ENCODE data around the gene GLRA1.
"Not testable (repeated sequence)": the region's sequence is repeated elsewhere in the genome, so short reads cannot be mapped to it uniquely, and the experiment has no call there.

Gene GLRA1

GRCh38 chr5:151913425-151913824 lies 11.2 kb downstream of the GLRA1 start:
- DNase-seq (ENCODE audit: low spot score): no peak

GRCh38 chr5:151912360-151912759 lies 12.3 kb downstream of the GLRA1 start:
- no peak for DNase-seq (ENCODE audit: low spot score)

- DNase-seq (ENCODE audit: low spot score): no peak
Measured at GRCh38 chr5:151911011-151911410, 13.6 kb downstream of the GLRA1 start.

DNA sequence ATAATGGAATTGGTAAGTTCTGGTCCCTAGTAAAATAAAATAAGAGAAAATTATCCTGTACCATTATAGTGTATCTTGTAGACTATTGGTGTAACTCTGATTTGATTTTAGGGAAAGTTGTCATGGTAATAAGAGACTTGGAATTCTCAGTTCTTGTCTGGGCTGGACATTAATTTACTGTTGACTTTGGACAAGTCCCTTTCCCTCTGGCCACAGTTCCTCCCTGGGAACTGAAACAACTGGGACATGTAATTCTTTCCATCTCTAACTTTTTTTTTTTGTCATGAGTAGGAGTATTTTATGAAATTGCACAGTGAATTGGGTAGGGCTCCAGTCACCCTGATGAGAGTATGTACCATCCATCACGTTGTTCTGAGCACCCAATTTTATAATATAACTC lies 15.0 kb downstream of the GLRA1 start:
- DNase-seq (ENCODE audit: low spot score): no peak

GRCh38 chr5:151906246-151906645 lies 18.4 kb downstream of the GLRA1 start:
- DNase-seq (ENCODE audit: low spot score): no peak

- no peak for DNase-seq (ENCODE audit: low spot score)
Measured at GRCh38 chr5:151905557-151905961, 19.1 kb downstream of the GLRA1 start.

DNA sequence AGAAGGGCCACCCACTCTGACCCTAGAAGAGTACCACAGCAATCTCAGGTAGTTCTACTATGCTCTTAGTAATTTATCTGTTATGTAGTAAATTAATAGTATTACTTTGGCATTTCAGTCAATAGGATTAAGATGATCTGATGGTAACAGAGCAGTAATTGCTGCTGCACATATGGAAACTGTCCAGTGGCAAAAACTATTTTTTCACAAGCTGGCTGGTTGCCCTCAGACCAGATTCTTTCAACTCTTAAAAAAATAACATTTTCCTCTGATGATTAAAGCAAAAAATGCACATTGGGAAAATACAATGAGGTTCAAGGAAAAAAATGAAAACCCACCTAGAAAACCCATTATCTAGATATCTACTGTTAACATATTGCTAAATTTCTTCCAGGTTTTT lies 19.7 kb downstream of the GLRA1 start:
- no peak for DNase-seq (ENCODE audit: low spot score)

- DNase-seq (ENCODE audit: low spot score): no peak
Measured at GRCh38 chr5:151904127-151904526, 20.5 kb downstream of the GLRA1 start.

DNA sequence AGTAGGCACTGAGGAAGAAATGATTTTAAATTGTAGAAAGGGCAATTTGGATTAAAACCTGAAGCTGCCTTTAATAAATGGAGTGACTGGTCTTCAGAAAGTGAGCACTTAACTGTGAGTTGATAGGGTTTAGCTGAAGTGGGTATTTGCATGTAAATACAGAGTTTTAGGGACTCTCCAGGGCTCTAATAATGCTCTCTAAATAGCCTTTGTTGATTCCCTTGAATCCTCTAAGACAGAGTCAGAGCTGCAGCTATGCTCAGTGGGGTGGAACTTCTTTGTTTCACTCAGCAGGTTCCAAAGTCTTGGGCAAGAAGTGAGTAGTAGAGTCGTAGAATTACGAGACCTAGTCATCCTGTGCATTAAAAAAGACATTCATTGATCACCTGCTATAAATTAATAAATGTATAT lies 21.4 kb downstream of the GLRA1 start:
- DNase-seq (ENCODE audit: low spot score): no peak

DNA sequence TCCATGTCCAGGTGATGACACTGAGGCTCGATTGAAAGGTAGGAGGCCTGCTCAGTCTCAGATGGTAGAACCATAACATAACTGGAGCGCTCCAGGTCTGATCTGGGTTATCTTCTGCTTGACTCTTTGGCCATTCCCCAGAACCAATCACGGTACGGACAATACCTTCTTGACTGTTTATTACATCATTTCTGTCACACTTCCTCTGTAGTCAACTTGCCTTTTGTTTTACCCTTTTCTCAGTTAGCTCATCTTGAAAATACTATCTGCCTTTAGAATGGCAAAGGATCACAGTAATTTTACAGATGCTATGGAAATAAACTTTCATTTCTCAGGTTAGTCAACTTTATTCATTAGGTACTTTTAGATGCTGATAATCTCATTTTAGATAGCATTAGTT lies 22.4 kb downstream of the GLRA1 start:
- no peak for DNase-seq (ENCODE audit: low spot score)

DNA sequence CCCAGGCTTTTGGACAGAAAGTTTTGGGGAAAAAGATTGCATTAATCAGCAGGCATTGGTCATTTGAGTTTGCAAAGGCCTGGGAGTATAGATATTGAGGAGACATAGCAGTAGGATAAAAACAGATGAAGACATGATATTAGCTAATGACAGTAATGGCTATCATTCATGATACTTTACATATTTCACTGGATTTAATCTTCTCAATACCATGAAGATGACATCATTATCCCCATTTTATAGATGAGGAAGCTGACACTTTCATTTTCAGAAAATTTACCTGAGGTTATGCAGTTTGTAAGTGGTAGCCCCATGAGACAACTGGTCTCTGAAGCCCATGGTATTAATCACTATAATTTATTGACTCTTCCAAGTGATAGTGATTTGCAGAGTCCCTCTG lies 23.0 kb downstream of the GLRA1 start:
- DNase-seq (ENCODE audit: low spot score): no peak

DNA sequence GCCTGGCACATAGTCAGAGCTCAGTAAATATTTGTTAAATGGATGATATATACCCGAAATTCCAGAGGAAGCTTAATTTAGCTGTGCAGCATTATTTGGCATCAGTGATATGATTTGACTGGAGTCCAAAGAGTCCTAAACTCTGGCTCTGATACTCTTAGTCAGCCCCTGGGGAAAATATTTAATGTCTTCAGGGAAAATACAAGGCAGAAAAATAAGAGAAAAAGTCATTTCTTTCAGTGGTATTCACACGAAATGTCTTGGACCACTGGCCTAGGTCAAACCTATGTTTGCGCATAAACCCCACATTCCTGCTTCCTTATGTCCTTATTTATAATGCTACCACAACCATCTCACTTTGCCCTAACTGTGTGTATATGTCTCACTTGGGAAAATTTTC lies 23.8 kb downstream of the GLRA1 start:
- DNase-seq (ENCODE audit: low spot score): no peak

DNA sequence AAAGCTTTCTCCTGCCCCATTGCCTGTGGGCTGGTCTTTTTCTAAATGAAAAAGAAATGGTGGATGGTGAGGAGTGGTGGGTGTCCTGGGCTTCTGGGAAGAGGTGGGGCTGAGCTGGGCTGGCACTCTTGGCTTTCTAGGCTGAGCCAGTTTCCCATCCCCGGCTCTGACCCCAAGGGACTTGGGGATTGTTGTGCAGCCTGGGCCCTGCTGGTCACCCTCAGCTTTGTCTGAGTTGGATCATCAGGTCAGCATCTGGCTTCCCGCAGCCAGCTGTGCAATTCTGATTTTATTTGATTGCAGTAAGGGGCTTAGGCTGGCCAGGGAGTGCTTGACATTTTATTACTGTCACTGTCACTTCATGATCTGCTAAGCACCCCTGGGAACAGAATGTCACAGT lies 25.3 kb downstream of the GLRA1 start:
- DNase-seq (ENCODE audit: low spot score): no peak

DNA sequence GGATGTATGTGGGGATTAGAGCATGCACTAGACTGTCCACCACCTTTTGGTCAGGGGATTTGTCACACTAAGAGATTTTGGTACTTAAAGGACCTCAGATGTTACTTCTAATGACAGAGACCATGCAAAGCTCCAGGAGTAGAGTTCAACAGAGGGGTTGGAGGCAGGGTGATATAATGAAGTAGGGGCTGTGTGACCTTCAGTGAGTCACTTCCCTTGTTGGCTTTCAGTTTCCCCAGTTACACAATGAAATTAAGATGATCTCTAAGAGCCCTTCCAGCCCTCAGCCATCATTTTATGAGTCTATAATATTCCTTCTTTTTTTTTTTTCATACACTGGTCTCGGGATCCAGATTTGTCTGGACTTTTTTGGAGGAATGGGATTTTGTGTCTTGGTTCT lies 26.8 kb downstream of the GLRA1 start:
- DNase-seq (ENCODE audit: low spot score): no peak

DNA sequence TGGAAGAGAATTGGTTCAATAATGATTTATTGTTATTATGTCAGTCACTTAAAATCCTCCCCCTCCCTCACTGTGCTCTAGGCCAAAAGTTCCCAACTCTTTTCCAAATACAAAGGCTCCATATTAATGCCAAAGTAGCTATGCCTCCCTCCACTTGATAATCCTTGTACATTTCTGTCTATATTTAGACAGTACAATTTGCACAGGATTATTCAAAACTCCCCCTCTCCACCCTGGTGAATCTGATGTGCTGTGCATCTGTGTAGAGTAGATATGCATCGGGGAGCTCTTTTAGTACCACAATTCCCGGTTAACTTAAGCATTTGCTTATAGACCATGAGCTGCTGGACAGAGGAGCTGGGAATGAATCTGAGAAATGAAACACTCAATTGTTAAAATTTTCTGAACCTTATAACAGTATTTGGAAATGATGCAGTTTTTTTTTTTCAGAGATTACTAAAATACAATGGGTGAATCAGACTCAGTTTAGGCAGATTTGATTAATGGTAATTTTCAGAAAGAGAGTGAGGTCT lies 27.6 kb downstream of the GLRA1 start:
- peak; percentile 38 for DNase-seq (ENCODE audit: low spot score)

DNA sequence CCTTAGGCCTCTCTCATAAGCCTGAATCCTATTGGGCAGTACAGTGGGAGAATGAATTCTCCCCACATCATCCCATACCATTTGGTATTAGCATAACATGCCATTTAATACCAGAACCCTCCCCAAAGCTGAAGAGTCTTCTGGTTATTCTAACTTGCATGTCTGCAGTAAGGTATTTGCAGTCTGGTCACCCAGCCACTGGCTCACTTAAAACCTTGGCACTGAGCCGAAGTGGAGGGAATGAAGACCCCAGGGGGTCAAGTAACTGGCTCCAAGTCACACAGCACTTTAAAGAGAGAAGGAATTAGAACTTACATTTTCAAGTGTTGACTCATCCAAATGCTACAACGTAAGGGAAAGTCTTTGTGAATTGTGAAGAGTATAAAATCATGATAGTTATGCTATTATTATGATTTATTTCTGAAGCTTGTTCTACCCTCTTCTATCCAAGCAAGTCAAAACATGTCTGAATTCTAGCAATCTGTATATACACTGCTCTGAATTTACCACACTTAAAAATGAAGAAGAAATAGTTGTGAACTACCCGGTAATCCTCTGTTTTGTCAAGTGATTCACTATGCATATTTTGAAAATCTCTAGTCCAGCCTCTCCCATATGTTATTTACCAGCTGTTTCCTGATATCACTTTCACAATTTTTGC lies 28.5 kb downstream of the GLRA1 start:
- peak; percentile 6 for DNase-seq (ENCODE audit: low spot score)

- DNase-seq (ENCODE audit: low spot score): no peak
Measured at GRCh38 chr5:151895660-151896030, 29.0 kb downstream of the GLRA1 start.

- DNase-seq (ENCODE audit: low spot score): not testable (repeated sequence)
Measured at GRCh38 chr5:151893485-151893884, 31.2 kb downstream of the GLRA1 start.

GRCh38 chr5:151892393-151892792 lies 32.3 kb downstream of the GLRA1 start:
- DNase-seq (ENCODE audit: low spot score): no peak

DNA sequence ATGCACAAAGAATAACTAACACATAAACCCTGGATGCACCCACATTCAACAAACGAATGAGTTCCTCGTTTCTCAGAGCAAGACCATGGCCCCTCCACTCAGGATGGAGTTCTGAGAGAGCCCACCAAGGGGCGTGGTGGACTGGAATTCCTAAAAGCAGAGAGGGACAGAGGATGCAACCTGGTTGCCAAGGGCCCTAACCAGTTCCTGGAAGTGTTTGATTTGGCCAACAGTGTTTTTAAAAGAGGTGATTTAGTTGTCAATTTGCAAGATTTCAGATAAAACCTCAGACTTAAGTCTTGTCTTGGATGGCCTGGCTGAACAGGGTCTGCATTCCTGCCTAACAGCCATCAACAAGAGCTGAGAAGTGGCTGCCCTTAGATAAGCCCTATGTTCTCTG lies 34.4 kb downstream of the GLRA1 start:
- DNase-seq (ENCODE audit: low spot score): no peak

- DNase-seq (ENCODE audit: low spot score): no peak
Measured at GRCh38 chr5:151889614-151890013, 35.0 kb downstream of the GLRA1 start.

- no peak for DNase-seq (ENCODE audit: low spot score)
Measured at GRCh38 chr5:151886546-151887275, 37.9 kb downstream of the GLRA1 start.

- no peak for DNase-seq (ENCODE audit: low spot score)
Measured at GRCh38 chr5:151885138-151885908, 39.3 kb downstream of the GLRA1 start.
